Fibroblast of skin of left quadriceps (primary cell): ENCODE measurements around the gene TSPYL1.
"Not testable (repeated sequence)": the region's sequence is repeated elsewhere in the genome, so short reads cannot be mapped to it uniquely, and the experiment has no call there.

Source experiments
- DNase-seq, 2 experiments: peaks; one replicate each; pipeline ENCODE4 v3.0.0-alpha.2; 2013; ENCODE audit warnings: low read depth in 2 of 2

The TSPYL1 gene

GRCh38 chr6:116298273-116298672, 18.5 kb upstream of the TSPYL1 start:
- DNase-seq, result no peak

- no peak for DNase-seq
Observed at GRCh38 chr6:116292553-116292952, 12.8 kb upstream of the TSPYL1 start.

- DNase-seq, result no peak
Observed at GRCh38 chr6:116291701-116292396, 12.1 kb upstream of the TSPYL1 start.

GRCh38 chr6:116290799-116291198, 11.1 kb upstream of the TSPYL1 start:
- no peak for DNase-seq

- DNase-seq, result no peak
Observed at GRCh38 chr6:116289876-116290275, 10.1 kb upstream of the TSPYL1 start.

- peak in 1 of 2 experiments; percentile 27 for DNase-seq
Observed at GRCh38 chr6:116287689-116288282, 8.1 kb upstream of the TSPYL1 start.

- DNase-seq, result no peak
Observed at GRCh38 chr6:116286773-116287358, 7.1 kb upstream of the TSPYL1 start.

- not testable (repeated sequence) for DNase-seq
Observed at GRCh38 chr6:116284984-116285383, 5.3 kb upstream of the TSPYL1 start.

- DNase-seq, result no peak
Observed at GRCh38 chr6:116283191-116283590, 3.5 kb upstream of the TSPYL1 start.

GRCh38 chr6:116282698-116283097, 3.0 kb upstream of the TSPYL1 start:
- DNase-seq, result no peak

GRCh38 chr6:116280933-116281316, 1.2 kb upstream of the TSPYL1 start:
- no peak for DNase-seq

GRCh38 chr6:116280161-116280932, 617 bp upstream of the TSPYL1 start:
- no peak for DNase-seq

GRCh38 chr6:116278854-116279231, 887 bp downstream of the TSPYL1 start:
- DNase-seq, result no peak

GRCh38 chr6:116278481-116278829, 1.3 kb downstream of the TSPYL1 start:
- no peak for DNase-seq

- no peak for DNase-seq
Observed at GRCh38 chr6:116277124-116277523, 2.6 kb downstream of the TSPYL1 start.

GRCh38 chr6:116271149-116271708, 8.5 kb downstream of the TSPYL1 start:
- no peak for DNase-seq

- peak; percentile 85 to 86 for DNase-seq
Observed at GRCh38 chr6:116268589-116269293, 11.0 kb downstream of the TSPYL1 start.

- no peak for DNase-seq
Observed at GRCh38 chr6:116267836-116268588, 11.7 kb downstream of the TSPYL1 start.

GRCh38 chr6:116266803-116267202, 12.9 kb downstream of the TSPYL1 start:
- DNase-seq, result no peak

- no peak for DNase-seq
Observed at GRCh38 chr6:116265041-116265829, 14.5 kb downstream of the TSPYL1 start.
